GM23248 (cell line): ENCODE results near the gene KRT9.

Source experiments
- EZH2 ChIP-seq: fragments of 200-600 bp; sonication (generic); IDR thresholded peaks from 2 replicates; pipeline ENCODE4 v1.6.1; 2018; ENCODE audit warnings: antibody characterized with exemption, mild to moderate bottlenecking; ENCODE audit not compliant: insufficient read depth, poor library complexity, severe bottlenecking
- EZH2phosphoT487 ChIP-seq: fragments of 200-600 bp; sonication (generic); IDR thresholded peaks from 2 replicates; pipeline ENCODE4 v1.6.1; 2018; ENCODE audit warnings: antibody characterized with exemption, moderate library complexity, mild to moderate bottlenecking, low read depth; ENCODE audit not compliant: insufficient read depth

DNA sequence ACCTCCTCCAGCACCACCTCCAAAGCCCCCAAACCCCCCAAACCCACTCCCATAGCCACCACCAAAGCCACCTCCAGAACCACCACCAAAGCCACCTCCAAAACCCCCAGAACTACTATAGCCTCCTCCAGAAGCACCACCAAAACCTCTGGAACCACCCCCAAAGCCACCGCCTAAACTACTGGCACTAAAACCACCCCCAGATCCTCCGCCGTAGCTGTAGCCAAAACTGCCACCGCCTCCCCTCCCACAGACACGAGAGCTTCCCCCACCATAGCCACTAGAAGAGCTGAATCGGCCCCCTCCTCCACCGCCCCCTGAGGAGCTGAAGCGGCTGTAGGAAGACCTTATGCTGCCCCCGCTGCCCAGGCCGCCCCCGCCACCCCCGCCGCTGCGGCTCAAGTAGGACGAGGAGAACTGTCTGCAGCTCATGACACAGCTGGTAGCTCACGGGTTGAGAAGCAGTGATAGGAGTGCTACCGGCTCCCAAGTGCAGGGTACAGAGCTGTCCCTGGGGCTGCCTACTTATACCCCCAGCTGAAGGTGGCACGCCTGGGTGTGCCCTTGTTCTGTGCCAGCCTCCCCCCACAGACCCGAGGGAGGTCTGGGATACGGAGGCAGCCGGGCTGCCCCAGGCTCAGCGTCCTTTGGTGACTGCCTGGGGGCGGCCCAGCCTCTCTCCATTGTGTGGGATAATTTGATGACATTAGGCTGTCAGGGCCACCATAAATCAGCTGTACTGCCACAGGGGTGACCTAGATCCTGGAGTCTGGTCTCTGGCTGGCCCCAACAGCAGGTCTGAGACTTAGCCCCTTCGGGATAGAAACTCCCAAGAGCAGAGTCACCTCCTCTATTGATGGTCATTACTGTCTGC, at the start of gene KRT9:
- no peak for TF ChIP-seq EZH2phosphoT487
- no peak for TF ChIP-seq EZH2
